ENCODE measurements around the gene ATF7IP2. TPM values are rescaled to one million over a fixed set of nuclear protein-coding genes. Genes with fewer than 3 reads are reported as not detected.

ATF7IP2 gene
- total and polyA plus RNA-seq, 9 of the 15 experiments (the other 6 are each of a cell fraction or from before 2014, with no cell fraction given), result 131 to 515 (median 196) TPM

DNA sequence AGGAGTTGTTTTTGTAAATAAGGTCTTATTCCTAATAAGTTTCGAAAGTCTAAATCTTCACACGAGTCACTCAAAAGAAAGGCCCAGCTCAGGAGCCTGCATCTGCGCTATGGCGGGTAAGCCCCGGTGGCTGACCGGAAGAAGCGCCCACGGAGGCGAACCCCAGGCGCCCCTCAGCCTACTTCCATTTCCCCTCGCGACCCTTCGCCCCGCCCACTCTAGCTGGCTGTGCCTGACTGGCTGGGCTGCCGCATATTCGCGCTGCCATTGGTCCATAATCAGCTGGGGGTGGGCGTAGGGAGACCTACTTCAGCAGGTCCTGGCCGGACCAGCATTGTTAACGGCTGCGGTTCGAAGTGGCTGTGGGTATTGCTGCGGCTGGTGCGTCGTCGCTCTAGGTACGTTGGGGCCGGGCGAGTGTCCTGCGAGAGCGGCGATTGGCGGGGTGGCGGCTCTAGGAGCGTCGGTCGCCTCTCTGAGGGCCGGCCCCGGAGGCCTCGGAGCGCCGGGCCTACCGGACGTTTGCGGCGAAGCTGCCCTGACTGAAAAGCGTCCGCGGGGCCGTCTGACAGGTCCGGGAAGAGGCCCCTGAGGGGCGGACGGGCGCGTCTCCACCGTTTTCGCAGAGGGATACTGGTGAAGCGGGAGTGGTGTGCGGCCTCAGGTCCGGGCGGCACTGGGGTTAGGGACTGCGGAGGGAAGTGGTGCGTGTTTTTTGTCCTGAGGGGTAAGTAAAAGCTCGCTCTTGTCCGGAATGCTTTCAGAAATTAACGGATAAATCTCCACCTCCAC, at the start of gene ATF7IP2 (continued):
- TF ChIP-seq ZNF518B (CRISPR knock-in tag; IDR thresholded peaks at IDR 0.05) (no peak), XRCC3 (IDR thresholded peaks at IDR 0.05) (no peak), NELFE (IDR thresholded peaks at IDR 0.05; ENCODE audit: insufficient read depth, insufficient read length) (peak; percentile 72), ZNF311 (CRISPR knock-in tag; IDR thresholded peaks at IDR 0.05) (no peak), POLR3A (IDR thresholded peaks at IDR 0.05; ENCODE audit: borderline replicate concordance, extremely low read depth, insufficient read depth, insufficient read length) (no peak), ZBTB12 (CRISPR knock-in tag; IDR thresholded peaks at IDR 0.05) (no peak), ZNF551 (CRISPR knock-in tag; IDR thresholded peaks at IDR 0.05) (no peak), ATF7 (IDR thresholded peaks at IDR 0.05) (peak; percentile 67; the same call in 1 of the 2 replicates), RREB1 (CRISPR knock-in tag; IDR thresholded peaks at IDR 0.05) (no peak), HDAC2 (IDR thresholded peaks at IDR 0.05) (no peak), HMBOX1 (IDR thresholded peaks at IDR 0.05) (no peak)
